GM10847 (cell line): ENCODE data around the gene TMEM86A.

Source experiments
- POLR2A ChIP-seq: IDR thresholded peaks from 2 replicates; pipeline ENCODE4 v1.6.1; 2011; ENCODE audit not compliant: insufficient read length; ENCODE audit errors: extremely low read depth

TMEM86A gene, protein sequence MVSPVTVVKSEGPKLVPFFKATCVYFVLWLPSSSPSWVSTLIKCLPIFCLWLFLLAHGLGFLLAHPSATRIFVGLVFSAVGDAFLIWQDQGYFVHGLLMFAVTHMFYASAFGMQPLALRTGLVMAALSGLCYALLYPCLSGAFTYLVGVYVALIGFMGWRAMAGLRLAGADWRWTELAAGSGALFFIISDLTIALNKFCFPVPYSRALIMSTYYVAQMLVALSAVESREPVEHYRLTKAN

GRCh38 chr11:18698341-18699268 is at the start of gene TMEM86A:
TSS of gene TMEM86A (plus strand) at chr11:18698779. CDS start at chr11:18698887, 108 bp downstream.
- TF ChIP-seq POLR2A = no peak

GRCh38 chr11:18650353-18650752 is 48.2 kb upstream of the TMEM86A start:
- no peak for TF ChIP-seq POLR2A

GRCh38 chr11:18650859-18651557 is 47.6 kb upstream of the TMEM86A start:
- TF ChIP-seq POLR2A = no peak

- TF ChIP-seq POLR2A = no peak
Observed at GRCh38 chr11:18657673-18658072, 40.9 kb upstream of the TMEM86A start.

- TF ChIP-seq POLR2A = no peak
Observed at GRCh38 chr11:18668131-18668530, 30.4 kb upstream of the TMEM86A start.

DNA sequence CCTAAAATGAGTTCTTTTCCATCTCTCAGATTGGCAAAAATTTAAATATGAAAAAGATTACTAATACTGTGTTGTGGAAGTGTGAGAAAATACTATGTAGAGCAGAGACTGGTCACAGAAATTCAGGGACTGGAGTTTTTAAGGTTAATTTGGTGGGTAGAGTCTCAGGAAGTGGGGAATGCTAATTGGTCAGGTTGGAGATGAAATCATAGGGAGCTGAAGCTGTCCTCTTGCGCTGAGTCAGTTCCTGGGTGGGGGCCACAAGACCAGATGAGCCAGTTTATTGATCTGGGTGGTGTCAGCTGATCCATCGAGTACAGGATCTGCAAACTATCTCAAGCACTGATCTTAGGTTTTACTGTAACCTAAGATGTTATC is 29.4 kb upstream of the TMEM86A start:
- no peak for TF ChIP-seq POLR2A

DNA sequence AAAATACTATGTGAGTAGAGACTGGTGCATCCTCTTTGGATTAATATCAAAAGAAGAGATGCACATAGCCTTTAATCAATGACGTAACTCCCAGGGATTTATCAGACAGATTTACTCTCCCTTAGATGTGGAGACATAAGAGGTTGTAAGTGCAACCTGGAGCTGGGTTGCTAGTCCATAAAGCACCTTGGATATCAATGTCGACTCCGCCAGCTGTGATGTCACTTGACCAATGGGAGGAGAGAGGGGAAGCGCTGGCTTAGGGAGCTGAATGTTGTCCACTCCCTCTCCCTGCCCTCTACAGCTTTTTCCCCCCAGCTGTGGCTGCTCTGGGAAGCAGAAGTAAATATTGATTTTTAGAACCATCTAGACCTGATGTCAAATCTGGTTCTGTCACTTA is 28.9 kb upstream of the TMEM86A start:
- TF ChIP-seq POLR2A = no peak

DNA sequence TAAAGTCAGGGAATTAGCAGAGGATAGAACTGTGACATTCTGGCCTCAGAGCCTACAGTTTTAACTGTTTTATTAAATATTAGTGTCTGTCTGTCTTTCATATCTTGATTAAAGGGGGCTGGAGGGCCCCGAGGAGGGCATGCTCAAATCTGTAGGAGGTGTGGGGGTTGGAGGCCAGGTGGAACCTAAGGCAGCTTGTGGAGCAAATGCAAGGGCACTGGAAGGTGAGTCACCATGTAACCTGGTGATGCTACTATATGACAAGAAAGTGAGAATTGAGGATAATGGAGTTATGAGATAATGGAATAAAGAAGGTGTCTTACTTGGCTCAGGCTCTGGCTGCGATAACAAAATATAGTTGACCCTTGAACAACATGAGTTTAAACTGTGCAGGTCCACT is 27.3 kb upstream of the TMEM86A start:
- TF ChIP-seq POLR2A = no peak

- no peak for TF ChIP-seq POLR2A
Observed at GRCh38 chr11:18676803-18677202, 21.8 kb upstream of the TMEM86A start.

GRCh38 chr11:18677560-18677959 is 21.0 kb upstream of the TMEM86A start:
- TF ChIP-seq POLR2A = no peak

GRCh38 chr11:18682466-18682865 is 16.1 kb upstream of the TMEM86A start:
- TF ChIP-seq POLR2A = no peak

- no peak for TF ChIP-seq POLR2A
Observed at GRCh38 chr11:18684267-18684666, 14.3 kb upstream of the TMEM86A start.

DNA sequence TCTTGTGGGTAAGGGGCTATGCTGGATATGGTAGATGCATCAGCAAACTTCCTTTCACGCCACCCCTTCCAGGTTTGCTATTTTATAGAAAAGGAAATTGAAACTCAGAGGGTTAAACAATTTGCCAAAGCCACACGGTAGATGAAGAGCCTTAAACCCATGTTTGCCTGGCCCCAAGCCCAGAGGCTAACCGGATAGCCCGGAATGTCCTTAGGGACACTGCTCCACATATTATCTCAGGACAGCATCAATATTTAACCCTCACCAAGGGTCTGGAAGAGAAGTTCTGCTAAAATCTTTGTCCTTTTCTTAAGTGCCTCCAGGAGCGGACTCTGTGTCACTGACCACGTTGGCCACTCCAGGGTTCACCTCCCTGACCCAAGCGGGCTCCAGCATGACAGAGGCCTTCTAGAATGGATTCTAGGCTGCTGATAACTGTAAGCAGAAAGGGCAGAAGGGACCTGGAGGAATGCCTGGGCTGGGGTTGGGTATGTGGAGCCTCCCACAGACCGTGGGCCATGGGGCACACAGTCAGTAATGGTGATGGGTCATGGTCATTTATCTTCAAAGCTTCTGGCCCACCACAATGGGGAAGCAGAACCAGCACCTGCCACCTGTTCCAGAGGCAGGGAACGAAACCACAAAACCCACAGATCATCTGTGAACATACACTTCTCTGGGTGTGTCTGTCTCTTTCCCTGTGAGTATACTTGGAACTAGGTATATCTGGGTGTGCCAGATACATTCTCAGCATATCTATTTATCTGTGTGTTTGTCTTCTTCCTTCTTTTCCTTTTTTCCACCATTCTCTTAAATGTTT is 5.4 kb upstream of the TMEM86A start:
- no peak for TF ChIP-seq POLR2A

DNA sequence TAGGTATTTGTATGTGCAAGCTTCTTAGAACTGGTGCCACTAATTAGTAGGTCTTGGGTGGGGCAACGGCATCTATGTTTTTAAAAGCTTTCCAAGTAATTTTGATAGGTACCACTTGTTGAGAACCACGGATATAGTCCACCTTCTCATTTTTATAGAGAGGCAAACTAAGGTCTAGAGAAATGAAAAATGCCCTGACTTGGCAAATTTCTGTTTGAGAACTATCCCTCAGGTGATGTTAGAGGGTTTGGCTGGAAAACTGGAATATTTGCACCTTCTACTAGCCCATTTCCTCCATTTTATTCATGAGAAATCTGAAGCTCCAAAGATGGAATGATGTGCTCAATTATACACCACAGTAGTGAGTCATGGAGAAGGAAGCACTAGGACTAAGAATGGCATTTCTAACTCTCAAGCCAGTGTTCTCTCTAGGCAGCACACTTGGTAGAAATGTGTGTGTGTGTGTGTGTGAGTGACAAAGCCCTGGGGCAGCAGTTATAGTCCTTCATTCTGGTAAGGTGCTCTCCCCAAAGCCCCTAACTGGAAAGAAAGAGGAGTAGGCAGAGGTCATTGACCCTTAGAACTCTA is 1.8 kb upstream of the TMEM86A start:
- no peak for TF ChIP-seq POLR2A

DNA sequence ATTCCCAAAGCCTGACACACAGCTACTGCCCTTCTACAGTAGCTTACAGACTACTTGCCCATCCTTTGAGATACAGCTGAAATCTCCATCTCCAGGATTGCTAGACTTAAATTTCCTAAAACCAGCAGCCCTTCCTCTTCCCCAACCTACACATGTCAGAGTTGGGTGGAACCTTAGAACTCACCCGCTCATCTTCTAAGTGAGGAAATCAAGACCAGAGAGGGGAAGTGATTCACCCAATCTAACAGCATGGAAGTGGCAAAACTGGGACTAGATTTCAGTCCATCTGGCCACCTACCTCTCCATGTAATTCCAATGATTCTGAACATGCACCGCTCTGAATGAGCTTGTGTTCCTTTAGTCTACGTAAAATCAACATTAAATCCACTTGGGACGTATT is 1.0 kb upstream of the TMEM86A start:
- TF ChIP-seq POLR2A = no peak
